GM12878 (cell line): Measurements from ENCODE around the gene DUS2. TPM values are rescaled to one million over a fixed set of nuclear protein-coding genes. Genes with fewer than 3 reads are reported as not detected.

Source experiments
- ASH2L ChIP-seq: fragments of 300-600, 200-600 bp; sonication (generic); IDR thresholded peaks from 2 replicates; pipeline ENCODE4 v1.6.1; 2017; ENCODE audit warnings: low read depth, mild to moderate bottlenecking, borderline replicate concordance
- BACH1 ChIP-seq: fragments of 450-650 bp; IDR thresholded peaks from 2 replicates; pipeline ENCODE4 v1.6.1; 2017; ENCODE audit warnings: mild to moderate bottlenecking, borderline replicate concordance
- BHLHE40 ChIP-seq, 2 experiments: fragments of 450-650 bp in 1 of 2; IDR thresholded peaks; 2 replicates each; pipeline ENCODE4 v1.6.1; 2011 to 2017; ENCODE audit warnings: low read depth in 2 of 2, borderline replicate concordance in 1 of 2, improper control_type of control experiment in 1 of 2, low read length in 1 of 2, mild to moderate bottlenecking in 1 of 2
- BMI1 ChIP-seq: fragments of 450-650 bp; IDR thresholded peaks from 2 replicates; pipeline ENCODE4 v1.6.1; 2016; ENCODE audit warnings: mild to moderate bottlenecking, moderate library complexity, borderline replicate concordance
- CREM ChIP-seq: IDR thresholded peaks from 2 replicates; pipeline ENCODE4 v1.6.1; 2014; ENCODE audit warnings: antibody characterized with exemption, low read depth
- EED ChIP-seq: sonication (generic); IDR thresholded peaks from 2 replicates; pipeline ENCODE4 v1.6.1; 2016; ENCODE audit warnings: antibody characterized with exemption, low read depth
- EP300 ChIP-seq, 2 experiments: fragments of 150-350 bp in 1 of 2; IDR thresholded peaks; 2 replicates each; pipeline ENCODE4 v1.6.1; 2011 to 2012; ENCODE audit warnings: low read depth in 2 of 2, low read length in 2 of 2, borderline replicate concordance in 1 of 2, improper control_type of control experiment in 1 of 2, inconsistent platforms in 1 of 2; ENCODE audit not compliant: control insufficient read depth in 1 of 2
- ETV6 ChIP-seq, 2 experiments: fragments of 450-650 bp in 1 of 2; IDR thresholded peaks in 1 of 2; conservative IDR thresholded peaks in 1 of 2; 2 replicates each; pipeline ENCODE4 v1.6.1; 2014; ENCODE audit warnings: antibody characterized with exemption in 1 of 2, borderline replicate concordance in 1 of 2, low read depth in 1 of 2, mild to moderate bottlenecking in 1 of 2, moderate library complexity in 1 of 2
- HDAC6 ChIP-seq: fragments of 200-600 bp; sonication (generic); IDR thresholded peaks from one replicate; pipeline ENCODE4 v1.8.0; 2017; ENCODE audit warnings: antibody characterized with exemption; ENCODE audit not compliant: unreplicated experiment
- KLF5 ChIP-seq: fragments of 450-650 bp; IDR thresholded peaks from 2 replicates; pipeline ENCODE4 v1.6.1; 2014; ENCODE audit warnings: mild to moderate bottlenecking; ENCODE audit not compliant: partially characterized antibody
- MEF2A ChIP-seq: IDR thresholded peaks from 2 replicates; pipeline ENCODE4 v1.6.1; 2011; ENCODE audit warnings: low read depth, mild to moderate bottlenecking, low read length, moderate library complexity; ENCODE audit not compliant: insufficient read depth
- MYC ChIP-seq: IDR thresholded peaks from 2 replicates; pipeline ENCODE4 v1.6.1; 2011; ENCODE audit warnings: mild to moderate bottlenecking, low read length, moderate library complexity, inconsistent platforms; ENCODE audit not compliant: insufficient read depth, insufficient replicate concordance, insufficient read length, severe bottlenecking
- NFXL1 ChIP-seq: fragments of 450-650 bp; IDR thresholded peaks from 2 replicates; pipeline ENCODE4 v1.6.1; 2017; ENCODE audit warnings: antibody characterized with exemption, mild to moderate bottlenecking, borderline replicate concordance
- STAT1 ChIP-seq: fragments of 450-650 bp; conservative IDR thresholded peaks from 2 replicates; pipeline ENCODE4 v1.6.1; 2014; ENCODE audit warnings: antibody characterized with exemption, mild to moderate bottlenecking
- STAT3 ChIP-seq: IDR thresholded peaks from 2 replicates; pipeline ENCODE4 v1.6.1; 2011; ENCODE audit warnings: low read depth, low read length, improper control_type of control experiment
- ZNF384 ChIP-seq: IDR thresholded peaks from 2 replicates; pipeline ENCODE4 v1.6.1; 2012; ENCODE audit warnings: low read depth, mild to moderate bottlenecking, low read length, improper control_type of control experiment, borderline replicate concordance
- ZSCAN29 ChIP-seq: fragments of 450-650 bp; IDR thresholded peaks from 2 replicates; pipeline ENCODE4 v1.6.1; 2017; ENCODE audit warnings: mild to moderate bottlenecking, moderate library complexity
- polyA plus RNA-seq, 11 experiments: library from polyadenylated mRNA; depleted of rRNA in 4 of 11; unstranded in 6 of 11; stranded (reverse) in 5 of 11; fragments of >200 nt; fragmentation: Nextera tagmentation in 4 of 11; fragmentation: Illumina TruSeq in 1 of 11; extraction: Ambion mirVana in 4 of 11; extraction: Trizol in 1 of 11; gene quantifications; 1 replicate in 1 of 11; 2 replicates in 10 of 11; pipeline versions ENCODE4 v1.2.1 to v1.2.3, GENCODE V29; 2011 to 2016; ENCODE audit warnings: inconsistent platforms in 2 of 11, missing spikeins in 2 of 11, low read depth in 1 of 11
- total RNA-seq, 4 experiments: library from RNA; depleted of rRNA in 3 of 4; stranded (reverse); fragments of >200 nt in 3 of 4; fragmentation: Illumina TruSeq in 1 of 4; extraction: Trizol in 1 of 4; gene quantifications; 2 replicates each; pipeline versions ENCODE4 v1.2.1 to v1.2.3, GENCODE V29; 2013 to 2021
- TF ChIP-seq, protein P1 (sequence below): fragments of 450-650 bp; IDR thresholded peaks from 2 replicates; pipeline ENCODE4 v1.6.1; 2018; ENCODE audit warnings: mild to moderate bottlenecking, low read depth, moderate library complexity; ENCODE audit not compliant: partially characterized antibody
- TF ChIP-seq, protein P2 (sequence below): IDR thresholded peaks from 2 replicates; pipeline ENCODE4 v1.6.1; 2012; ENCODE audit warnings: low read depth, low read length, improper control_type of control experiment
- TF ChIP-seq, protein P3 (sequence below): IDR thresholded peaks from 2 replicates; pipeline ENCODE4 v1.6.1; 2011; ENCODE audit warnings: low read depth, mild to moderate bottlenecking, low read length, moderate library complexity, borderline replicate concordance; ENCODE audit errors: extremely low read depth
- TF ChIP-seq, protein P4 (sequence below): IDR thresholded peaks from 2 replicates; pipeline ENCODE4 v1.6.1; 2011; ENCODE audit warnings: low read depth, low read length, improper control_type of control experiment, borderline replicate concordance
- TF ChIP-seq, protein P5 (sequence below): fragments of 450-650 bp; IDR thresholded peaks from 2 replicates; pipeline ENCODE4 v1.6.1; 2014; ENCODE audit warnings: mild to moderate bottlenecking

The DUS2 gene
- total and polyA plus RNA-seq, 10 of the 15 experiments (the other 5 are each of a cell fraction or from before 2014, with no cell fraction given): 4.8 to 32.3 (median 25.5) TPM

DNA sequence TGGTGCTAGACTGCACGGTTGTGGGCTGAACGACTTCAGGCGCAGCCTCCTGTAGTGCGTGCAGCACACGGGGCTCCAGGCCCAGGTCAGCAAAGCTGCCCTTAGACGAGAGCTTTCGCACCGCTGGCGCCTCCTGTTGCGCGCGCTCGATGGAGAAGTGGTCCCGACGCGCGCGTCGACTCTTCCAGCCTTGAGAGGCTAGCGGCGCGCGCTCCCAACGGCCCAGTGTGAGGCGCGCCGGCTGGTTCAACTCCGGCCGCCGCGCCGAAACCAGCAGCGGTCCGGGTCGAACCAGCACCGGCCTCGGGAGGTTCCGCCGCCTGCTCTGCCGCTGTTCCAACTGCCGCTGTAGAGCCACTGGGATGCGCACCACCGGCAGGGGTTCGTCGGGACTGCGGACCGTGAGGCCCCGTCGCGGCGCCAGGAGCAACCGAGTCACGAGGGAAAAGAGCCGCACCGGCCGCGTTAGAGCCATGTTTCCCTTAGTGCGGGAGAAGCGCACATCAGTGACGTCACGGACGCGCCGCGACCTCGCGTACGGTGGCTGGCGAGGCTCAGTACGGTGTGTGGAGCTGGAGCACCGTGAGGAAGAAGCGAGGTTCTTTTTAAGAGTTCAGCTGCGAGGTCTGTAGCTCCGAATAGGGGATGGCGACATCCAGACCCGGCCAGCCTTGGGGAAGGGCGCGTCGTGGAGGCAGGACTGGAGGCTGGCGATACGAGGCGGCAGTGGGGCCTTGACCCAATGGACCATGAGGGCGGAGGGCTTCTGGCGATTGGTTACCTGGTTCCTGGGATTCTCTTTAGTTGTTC, at the start of gene DUS2, which contains the start of gene DDX28 (continued):
- TF ChIP-seq BACH1 (no peak; the same call in 1 of the 2 replicates), NFXL1 (no peak), EED (no peak), STAT1 (0 out of 2 replicates have a peak, but pooled peaks have one; percentile 35), HDAC6 (no peak), CREM (peak; percentile 100), BMI1 (no peak), BHLHE40 (IDR thresholded peaks at IDR 0.05; ENCODE audit: borderline replicate concordance in 1 of 2, low read depth in 2 of 2, low read length in 1 of 2) (peak; percentile 25 to 72; a peak in 2 of 4 replicates), KLF5 (no peak), ASH2L (peak; percentile 99), STAT3 (no peak), EP300 (IDR thresholded peaks at IDR 0.05; ENCODE audit: borderline replicate concordance in 1 of 2, control insufficient read depth in 1 of 2, low read depth in 2 of 2, low read length in 2 of 2) (no peak), MEF2A (no peak), ETV6 (conservative IDR thresholded peaks at IDR 0.05 in 1 of 2, IDR thresholded peaks at IDR 0.05 in 1 of 2; ENCODE audit: borderline replicate concordance in 1 of 2, low read depth in 1 of 2) (no peak), MYC (peak; percentile 97), ZNF384 (no peak), ZSCAN29 (no peak)
- TF ChIP-seq, protein P1, sequence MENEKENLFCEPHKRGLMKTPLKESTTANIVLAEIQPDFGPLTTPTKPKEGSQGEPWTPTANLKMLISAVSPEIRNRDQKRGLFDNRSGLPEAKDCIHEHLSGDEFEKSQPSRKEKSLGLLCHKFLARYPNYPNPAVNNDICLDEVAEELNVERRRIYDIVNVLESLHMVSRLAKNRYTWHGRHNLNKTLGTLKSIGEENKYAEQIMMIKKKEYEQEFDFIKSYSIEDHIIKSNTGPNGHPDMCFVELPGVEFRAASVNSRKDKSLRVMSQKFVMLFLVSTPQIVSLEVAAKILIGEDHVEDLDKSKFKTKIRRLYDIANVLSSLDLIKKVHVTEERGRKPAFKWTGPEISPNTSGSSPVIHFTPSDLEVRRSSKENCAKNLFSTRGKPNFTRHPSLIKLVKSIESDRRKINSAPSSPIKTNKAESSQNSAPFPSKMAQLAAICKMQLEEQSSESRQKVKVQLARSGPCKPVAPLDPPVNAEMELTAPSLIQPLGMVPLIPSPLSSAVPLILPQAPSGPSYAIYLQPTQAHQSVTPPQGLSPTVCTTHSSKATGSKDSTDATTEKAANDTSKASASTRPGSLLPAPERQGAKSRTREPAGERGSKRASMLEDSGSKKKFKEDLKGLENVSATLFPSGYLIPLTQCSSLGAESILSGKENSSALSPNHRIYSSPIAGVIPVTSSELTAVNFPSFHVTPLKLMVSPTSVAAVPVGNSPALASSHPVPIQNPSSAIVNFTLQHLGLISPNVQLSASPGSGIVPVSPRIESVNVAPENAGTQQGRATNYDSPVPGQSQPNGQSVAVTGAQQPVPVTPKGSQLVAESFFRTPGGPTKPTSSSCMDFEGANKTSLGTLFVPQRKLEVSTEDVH: peak; percentile 48
- TF ChIP-seq, protein P2, sequence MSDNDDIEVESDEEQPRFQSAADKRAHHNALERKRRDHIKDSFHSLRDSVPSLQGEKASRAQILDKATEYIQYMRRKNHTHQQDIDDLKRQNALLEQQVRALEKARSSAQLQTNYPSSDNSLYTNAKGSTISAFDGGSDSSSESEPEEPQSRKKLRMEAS: peak; percentile 90
- TF ChIP-seq, protein P3, sequence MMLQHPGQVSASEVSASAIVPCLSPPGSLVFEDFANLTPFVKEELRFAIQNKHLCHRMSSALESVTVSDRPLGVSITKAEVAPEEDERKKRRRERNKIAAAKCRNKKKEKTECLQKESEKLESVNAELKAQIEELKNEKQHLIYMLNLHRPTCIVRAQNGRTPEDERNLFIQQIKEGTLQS: peak; percentile 91
- TF ChIP-seq, protein P4, sequence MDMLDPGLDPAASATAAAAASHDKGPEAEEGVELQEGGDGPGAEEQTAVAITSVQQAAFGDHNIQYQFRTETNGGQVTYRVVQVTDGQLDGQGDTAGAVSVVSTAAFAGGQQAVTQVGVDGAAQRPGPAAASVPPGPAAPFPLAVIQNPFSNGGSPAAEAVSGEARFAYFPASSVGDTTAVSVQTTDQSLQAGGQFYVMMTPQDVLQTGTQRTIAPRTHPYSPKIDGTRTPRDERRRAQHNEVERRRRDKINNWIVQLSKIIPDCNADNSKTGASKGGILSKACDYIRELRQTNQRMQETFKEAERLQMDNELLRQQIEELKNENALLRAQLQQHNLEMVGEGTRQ: no peak
- TF ChIP-seq, protein P5, sequence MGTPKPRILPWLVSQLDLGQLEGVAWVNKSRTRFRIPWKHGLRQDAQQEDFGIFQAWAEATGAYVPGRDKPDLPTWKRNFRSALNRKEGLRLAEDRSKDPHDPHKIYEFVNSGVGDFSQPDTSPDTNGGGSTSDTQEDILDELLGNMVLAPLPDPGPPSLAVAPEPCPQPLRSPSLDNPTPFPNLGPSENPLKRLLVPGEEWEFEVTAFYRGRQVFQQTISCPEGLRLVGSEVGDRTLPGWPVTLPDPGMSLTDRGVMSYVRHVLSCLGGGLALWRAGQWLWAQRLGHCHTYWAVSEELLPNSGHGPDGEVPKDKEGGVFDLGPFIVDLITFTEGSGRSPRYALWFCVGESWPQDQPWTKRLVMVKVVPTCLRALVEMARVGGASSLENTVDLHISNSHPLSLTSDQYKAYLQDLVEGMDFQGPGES: no peak
